ENCODE results near the gene SPATA2L.

The SPATA2L gene

DNA sequence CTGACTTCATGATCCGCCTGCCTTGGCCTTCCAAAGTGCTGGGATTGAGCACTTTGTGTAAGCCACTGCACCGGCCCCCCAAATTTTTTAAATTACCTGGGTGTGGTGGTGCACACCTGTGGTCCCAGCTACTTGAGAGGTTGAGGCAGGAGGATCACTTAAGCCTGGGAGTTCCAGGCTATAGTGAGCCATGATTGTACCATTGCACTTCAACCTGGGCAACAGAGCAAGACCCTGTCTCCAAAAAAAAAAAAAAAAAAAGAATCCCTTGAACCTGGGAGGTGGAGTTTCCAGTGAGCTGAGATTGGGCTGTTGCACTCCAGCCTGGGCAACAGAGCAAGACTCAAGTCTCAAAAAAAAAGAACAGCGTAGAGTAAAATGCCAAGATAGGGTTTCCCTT lies 35.0 kb upstream of the SPATA2L start:
- H3K4me3 ChIP-seq (replicated peaks; ENCODE audit: low read depth, low read length) = no peak overlapping the region

GRCh38 chr16:89733792-89734191 lies 32.3 kb upstream of the SPATA2L start:
- DNase-seq (ENCODE audit: low read depth) = no peak
- H3K4me3 ChIP-seq (replicated peaks; ENCODE audit: low read depth, low read length) = no peak overlapping the region
- TF ChIP-seq, protein P1, sequence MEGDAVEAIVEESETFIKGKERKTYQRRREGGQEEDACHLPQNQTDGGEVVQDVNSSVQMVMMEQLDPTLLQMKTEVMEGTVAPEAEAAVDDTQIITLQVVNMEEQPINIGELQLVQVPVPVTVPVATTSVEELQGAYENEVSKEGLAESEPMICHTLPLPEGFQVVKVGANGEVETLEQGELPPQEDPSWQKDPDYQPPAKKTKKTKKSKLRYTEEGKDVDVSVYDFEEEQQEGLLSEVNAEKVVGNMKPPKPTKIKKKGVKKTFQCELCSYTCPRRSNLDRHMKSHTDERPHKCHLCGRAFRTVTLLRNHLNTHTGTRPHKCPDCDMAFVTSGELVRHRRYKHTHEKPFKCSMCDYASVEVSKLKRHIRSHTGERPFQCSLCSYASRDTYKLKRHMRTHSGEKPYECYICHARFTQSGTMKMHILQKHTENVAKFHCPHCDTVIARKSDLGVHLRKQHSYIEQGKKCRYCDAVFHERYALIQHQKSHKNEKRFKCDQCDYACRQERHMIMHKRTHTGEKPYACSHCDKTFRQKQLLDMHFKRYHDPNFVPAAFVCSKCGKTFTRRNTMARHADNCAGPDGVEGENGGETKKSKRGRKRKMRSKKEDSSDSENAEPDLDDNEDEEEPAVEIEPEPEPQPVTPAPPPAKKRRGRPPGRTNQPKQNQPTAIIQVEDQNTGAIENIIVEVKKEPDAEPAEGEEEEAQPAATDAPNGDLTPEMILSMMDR (IDR thresholded peaks at IDR 0.05; ENCODE audit: low read length, missing control alignments) = no peak

More for the DNA sequence above, 35.0 kb upstream of the SPATA2L start:
- TF ChIP-seq, protein P1 (IDR thresholded peaks at IDR 0.05; ENCODE audit: low read length, missing control alignments) = no peak
- DNase-seq (ENCODE audit: low read depth) = no peak

DNA sequence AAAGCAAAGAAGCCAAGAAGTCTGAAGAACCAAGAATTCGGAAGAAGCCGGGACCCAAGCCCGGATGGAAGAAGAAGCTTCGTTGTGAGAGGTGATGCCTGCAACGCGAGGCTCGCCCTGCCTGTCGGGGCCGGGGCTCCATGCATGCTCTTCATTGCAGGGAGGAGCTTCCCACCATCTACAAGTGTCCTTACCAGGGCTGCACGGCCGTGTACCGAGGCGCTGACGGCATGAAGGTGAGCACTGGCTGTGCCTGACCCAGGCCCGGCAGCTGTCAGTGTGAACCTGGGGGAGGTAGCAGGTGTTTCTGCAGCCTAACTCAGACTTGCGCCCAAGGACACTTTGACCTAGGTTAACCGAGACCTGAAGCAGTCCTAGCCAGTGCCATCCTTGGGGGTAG lies 31.8 kb upstream of the SPATA2L start:
- H3K4me3 ChIP-seq (replicated peaks; ENCODE audit: low read depth, low read length) = no peak overlapping the region
- TF ChIP-seq, protein P1 (IDR thresholded peaks at IDR 0.05; ENCODE audit: low read length, missing control alignments) = no peak
- no peak for DNase-seq (ENCODE audit: low read depth)

DNA sequence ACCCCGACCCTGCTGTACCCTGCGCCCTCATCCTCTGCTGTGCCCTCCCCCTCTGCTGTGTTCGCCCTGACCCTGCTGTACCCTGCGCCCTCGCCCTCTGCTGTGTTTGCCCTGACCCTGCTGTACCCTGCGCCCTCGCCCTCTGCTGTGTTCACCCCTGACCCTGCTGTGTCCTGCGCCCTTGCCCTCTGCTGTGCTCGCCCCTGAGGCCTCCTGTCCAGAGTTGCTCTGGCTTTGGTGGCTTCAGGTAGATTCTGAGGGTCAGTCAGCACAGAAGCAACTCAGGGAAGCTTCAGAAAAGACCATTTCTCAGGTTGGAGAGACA lies 31.4 kb upstream of the SPATA2L start:
- H3K4me3 ChIP-seq (replicated peaks; ENCODE audit: low read depth, low read length) = no peak overlapping the region
- TF ChIP-seq, protein P1 (IDR thresholded peaks at IDR 0.05; ENCODE audit: low read length, missing control alignments) = no peak

DNA sequence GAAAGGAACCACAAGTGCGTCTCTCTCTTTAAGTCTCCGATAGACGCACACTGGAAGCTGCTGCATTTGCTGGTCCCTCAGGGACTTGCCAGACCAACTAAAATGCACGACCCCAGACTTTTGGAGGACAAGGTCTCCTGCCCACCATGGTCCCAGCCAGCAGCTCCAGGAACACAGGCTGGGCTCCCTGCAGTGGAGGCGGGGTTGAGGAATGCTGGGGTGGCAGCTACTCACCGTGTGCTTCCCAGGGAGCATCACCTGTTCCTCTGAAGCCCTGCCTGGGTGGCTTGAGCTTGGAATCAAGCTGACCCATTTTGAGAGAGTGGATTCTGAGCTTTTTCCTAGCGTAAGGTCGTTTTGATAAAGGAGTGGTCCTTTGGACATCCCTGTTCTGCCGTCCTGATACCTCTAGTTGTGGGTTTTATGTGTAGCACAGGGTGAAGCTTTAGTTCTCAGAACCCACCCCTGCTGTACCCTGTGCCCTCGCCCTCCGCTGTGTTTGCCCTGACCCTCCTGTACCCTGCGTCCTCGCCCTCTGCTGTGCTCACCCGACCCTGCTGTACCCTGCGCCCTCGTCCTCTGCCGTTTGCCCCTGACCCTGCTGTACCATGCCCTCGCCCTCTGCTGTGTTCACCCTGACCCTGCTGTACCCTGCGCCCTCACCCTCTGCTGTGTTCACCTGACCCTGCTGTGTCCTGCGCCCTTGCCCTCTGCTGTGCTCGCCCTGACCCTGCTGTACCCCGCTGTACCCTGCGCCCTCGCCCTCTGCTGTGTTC lies 30.8 kb upstream of the SPATA2L start:
- TF ChIP-seq, protein P1 (IDR thresholded peaks at IDR 0.05; ENCODE audit: low read length, missing control alignments) = no peak
- no peak overlapping the region for H3K4me3 ChIP-seq (replicated peaks; ENCODE audit: low read depth, low read length)
- DNase-seq (ENCODE audit: low read depth) = no peak

More for the DNA sequence above, 31.4 kb upstream of the SPATA2L start:
- DNase-seq (ENCODE audit: low read depth) = no peak

GRCh38 chr16:89730610-89731234 lies 29.2 kb upstream of the SPATA2L start:
- no peak overlapping the region for H3K4me3 ChIP-seq (replicated peaks; ENCODE audit: low read depth, low read length)
- TF ChIP-seq, protein P1 (IDR thresholded peaks at IDR 0.05; ENCODE audit: low read length, missing control alignments) = no peak
- DNase-seq (ENCODE audit: low read depth) = no peak
